Measurements from ENCODE around the gene LOC128125822.
A peak's percentile ranks its signal among the peaks of the same experiment; 100 is the strongest.

The LOC128125822 gene

GRCh38 chr6:63558278-63558677 is 14.0 kb upstream of the LOC128125822 start:
- Histone ChIP-seq H3K27me3 (ENCODE audit: low read depth, low read length) (no peaks in the 10 kb centered on the region), H3K27ac (ENCODE audit: low read length) (no peak overlapping the region), H3K4me1 (ENCODE audit: control insufficient read depth in 1 of 2, insufficient read depth in 2 of 2, low read length in 2 of 2) (no peaks in the 10 kb centered on the region), H3K36me3 (ENCODE audit: control insufficient read depth in 1 of 2, insufficient read depth in 2 of 2, low read length in 2 of 2) (no peaks in the 10 kb centered on the region), H3K9me3 (ENCODE audit: control insufficient read depth in 1 of 2, low read length in 2 of 2) (no peaks in the 10 kb centered on the region), H3K4me3 (ENCODE audit: low read depth in 1 of 2, low read length in 2 of 2) (no peak overlapping the region)

GRCh38 chr6:63560801-63561287 is 11.4 kb upstream of the LOC128125822 start:
- H3K4me1 ChIP-seq (ENCODE audit: control insufficient read depth in 1 of 2, insufficient read depth in 2 of 2, low read length in 2 of 2), result no peaks in the 10 kb centered on the region
- H3K9me3 ChIP-seq (ENCODE audit: control insufficient read depth in 1 of 2, low read length in 2 of 2), result no peaks in the 10 kb centered on the region
- no peak overlapping the region for H3K27ac ChIP-seq (ENCODE audit: low read length)
- no peaks in the 10 kb centered on the region for H3K27me3 ChIP-seq (ENCODE audit: low read depth, low read length)
- no peak overlapping the region for H3K4me3 ChIP-seq (ENCODE audit: low read depth in 1 of 2, low read length in 2 of 2)
- H3K36me3 ChIP-seq (ENCODE audit: control insufficient read depth in 1 of 2, insufficient read depth in 2 of 2, low read length in 2 of 2), result no peaks in the 10 kb centered on the region

- Histone ChIP-seq H3K27ac (ENCODE audit: low read length) (no peak overlapping the region), H3K4me1 (ENCODE audit: control insufficient read depth in 1 of 2, insufficient read depth in 2 of 2, low read length in 2 of 2) (peaks cover 0 to 4% of the 10 kb centered on the region in 2 donors), H3K9me3 (ENCODE audit: control insufficient read depth in 1 of 2, low read length in 2 of 2) (no peaks in the 10 kb centered on the region), H3K27me3 (ENCODE audit: low read depth, low read length) (no peaks in the 10 kb centered on the region), H3K4me3 (ENCODE audit: low read depth in 1 of 2, low read length in 2 of 2) (no peak overlapping the region), H3K36me3 (ENCODE audit: control insufficient read depth in 1 of 2, insufficient read depth in 2 of 2, low read length in 2 of 2) (no peaks in the 10 kb centered on the region)
Measured at GRCh38 chr6:63561288-63561687, 11.0 kb upstream of the LOC128125822 start.

GRCh38 chr6:63563235-63563634 is 9.0 kb upstream of the LOC128125822 start:
- Histone ChIP-seq H3K4me3 (ENCODE audit: low read depth in 1 of 2, low read length in 2 of 2) (no peak overlapping the region), H3K36me3 (ENCODE audit: control insufficient read depth in 1 of 2, insufficient read depth in 2 of 2, low read length in 2 of 2) (no peaks in the 10 kb centered on the region), H3K9me3 (ENCODE audit: control insufficient read depth in 1 of 2, low read length in 2 of 2) (peaks cover 0 to 4% of the 10 kb centered on the region in 2 donors), H3K27me3 (ENCODE audit: low read depth, low read length) (no peaks in the 10 kb centered on the region), H3K4me1 (ENCODE audit: control insufficient read depth in 1 of 2, insufficient read depth in 2 of 2, low read length in 2 of 2) (peaks cover 0 to 4% of the 10 kb centered on the region in 2 donors), H3K27ac (ENCODE audit: low read length) (no peak overlapping the region)

- Histone ChIP-seq H3K4me1 (ENCODE audit: control insufficient read depth in 1 of 2, insufficient read depth in 2 of 2, low read length in 2 of 2) (peaks cover 0 to 4% of the 10 kb centered on the region in 2 donors), H3K4me3 (ENCODE audit: low read depth in 1 of 2, low read length in 2 of 2) (no peak overlapping the region), H3K9me3 (ENCODE audit: control insufficient read depth in 1 of 2, low read length in 2 of 2) (peaks cover 0 to 4% of the 10 kb centered on the region in 2 donors), H3K36me3 (ENCODE audit: control insufficient read depth in 1 of 2, insufficient read depth in 2 of 2, low read length in 2 of 2) (no peaks in the 10 kb centered on the region), H3K27ac (ENCODE audit: low read length) (no peak overlapping the region), H3K27me3 (ENCODE audit: low read depth, low read length) (no peaks in the 10 kb centered on the region)
Measured at GRCh38 chr6:63565058-63565726, 7.1 kb upstream of the LOC128125822 start.

- Histone ChIP-seq H3K36me3 (ENCODE audit: control insufficient read depth in 1 of 2, insufficient read depth in 2 of 2, low read length in 2 of 2) (no peaks in the 10 kb centered on the region), H3K4me3 (ENCODE audit: low read depth in 1 of 2, low read length in 2 of 2) (no peak overlapping the region), H3K9me3 (ENCODE audit: control insufficient read depth in 1 of 2, low read length in 2 of 2) (peaks cover 0 to 4% of the 10 kb centered on the region in 2 donors), H3K27ac (ENCODE audit: low read length) (no peak overlapping the region), H3K4me1 (ENCODE audit: control insufficient read depth in 1 of 2, insufficient read depth in 2 of 2, low read length in 2 of 2) (peaks cover 0 to 4% of the 10 kb centered on the region in 2 donors), H3K27me3 (ENCODE audit: low read depth, low read length) (no peaks in the 10 kb centered on the region)
Measured at GRCh38 chr6:63565727-63566596, 6.3 kb upstream of the LOC128125822 start.

GRCh38 chr6:63567966-63568365 is 4.3 kb upstream of the LOC128125822 start:
- Histone ChIP-seq H3K4me3 (ENCODE audit: low read depth in 1 of 2, low read length in 2 of 2) (no peak overlapping the region), H3K36me3 (ENCODE audit: control insufficient read depth in 1 of 2, insufficient read depth in 2 of 2, low read length in 2 of 2) (peaks cover 0 to 6% of the 10 kb centered on the region in 2 donors), H3K4me1 (ENCODE audit: control insufficient read depth in 1 of 2, insufficient read depth in 2 of 2, low read length in 2 of 2) (peaks cover 0 to 4% of the 10 kb centered on the region in 2 donors), H3K27me3 (ENCODE audit: low read depth, low read length) (no peaks in the 10 kb centered on the region), H3K27ac (ENCODE audit: low read length) (no peak overlapping the region), H3K9me3 (ENCODE audit: control insufficient read depth in 1 of 2, low read length in 2 of 2) (peaks cover 0 to 4% of the 10 kb centered on the region in 2 donors)

- Histone ChIP-seq H3K27me3 (ENCODE audit: low read depth, low read length) (no peaks in the 10 kb centered on the region), H3K27ac (ENCODE audit: low read length) (peak overlapping the region; percentile 94), H3K9me3 (ENCODE audit: control insufficient read depth in 1 of 2, low read length in 2 of 2) (peaks cover 0 to 4% of the 10 kb centered on the region in 2 donors), H3K4me3 (ENCODE audit: low read depth in 1 of 2, low read length in 2 of 2) (peak overlapping the region; percentile 82 to 90), H3K36me3 (ENCODE audit: control insufficient read depth in 1 of 2, insufficient read depth in 2 of 2, low read length in 2 of 2) (peaks cover 4 to 9% of the 10 kb centered on the region in 2 donors), H3K4me1 (ENCODE audit: control insufficient read depth in 1 of 2, insufficient read depth in 2 of 2, low read length in 2 of 2) (peaks cover 4 to 5% of the 10 kb centered on the region in 2 donors)
Measured at GRCh38 chr6:63571361-63572043, 778 bp upstream of the LOC128125822 start.

GRCh38 chr6:63572747-63573075 is 431 bp downstream of the LOC128125822 start:
- H3K36me3 ChIP-seq (ENCODE audit: control insufficient read depth in 1 of 2, insufficient read depth in 2 of 2, low read length in 2 of 2), result peaks cover 14 to 17% of the 10 kb centered on the region in 2 donors
- no peaks in the 10 kb centered on the region for H3K9me3 ChIP-seq (ENCODE audit: control insufficient read depth in 1 of 2, low read length in 2 of 2)
- peak overlapping the region; percentile 98 for H3K27ac ChIP-seq (ENCODE audit: low read length)
- H3K4me1 ChIP-seq (ENCODE audit: control insufficient read depth in 1 of 2, insufficient read depth in 2 of 2, low read length in 2 of 2), result peaks cover 4 to 6% of the 10 kb centered on the region in 2 donors
- H3K27me3 ChIP-seq (ENCODE audit: low read depth, low read length), result no peaks in the 10 kb centered on the region
- peak overlapping the region; percentile 87 to 90 for H3K4me3 ChIP-seq (ENCODE audit: low read depth in 1 of 2, low read length in 2 of 2)

GRCh38 chr6:63573076-63573898 is 1.0 kb downstream of the LOC128125822 start:
- Histone ChIP-seq H3K36me3 (ENCODE audit: control insufficient read depth in 1 of 2, insufficient read depth in 2 of 2, low read length in 2 of 2) (peaks cover 18 to 19% of the 10 kb centered on the region in 2 donors), H3K27me3 (ENCODE audit: low read depth, low read length) (no peaks in the 10 kb centered on the region), H3K4me3 (ENCODE audit: low read depth in 1 of 2, low read length in 2 of 2) (peak overlapping the region; percentile 87 to 90), H3K4me1 (ENCODE audit: control insufficient read depth in 1 of 2, insufficient read depth in 2 of 2, low read length in 2 of 2) (peaks cover 4 to 6% of the 10 kb centered on the region in 2 donors), H3K27ac (ENCODE audit: low read length) (peak overlapping the region; percentile 98), H3K9me3 (ENCODE audit: control insufficient read depth in 1 of 2, low read length in 2 of 2) (no peaks in the 10 kb centered on the region)

Data from muscle layer of duodenum (tissue), 2 donors.